Endodermal cell (in vitro differentiated cells): ENCODE results near the gene TMEM244. TPM values are rescaled to one million over a fixed set of nuclear protein-coding genes. Genes with fewer than 3 reads are reported as not detected.

Experiments used
- DNase-seq: peaks from one replicate; pipeline ENCODE4 v3.0.0-alpha.2; 2017
- H3K27ac ChIP-seq: 2 replicates; pipeline ENCODE4 v1.5.1; 2013; ENCODE audit warnings: mild to moderate bottlenecking, low read depth, low read length, moderate library complexity
- H3K27me3 ChIP-seq: 2 replicates; pipeline ENCODE4 v1.6.1; 2013; ENCODE audit warnings: mild to moderate bottlenecking, low read length, moderate library complexity; ENCODE audit not compliant: insufficient read depth, control insufficient read depth, poor library complexity, severe bottlenecking
- H3K36me3 ChIP-seq: 2 replicates; pipeline ENCODE4 v1.7.0; 2013; ENCODE audit warnings: mild to moderate bottlenecking, low read length, moderate library complexity; ENCODE audit not compliant: control insufficient read depth, insufficient read depth
- H3K4me1 ChIP-seq: one replicate; pipeline ENCODE4 v1.7.0; 2013; ENCODE audit warnings: low read length; ENCODE audit not compliant: control insufficient read depth, insufficient read depth
- H3K4me3 ChIP-seq: 2 replicates; pipeline ENCODE4 v1.5.1; 2013; ENCODE audit warnings: mild to moderate bottlenecking, low read length, moderate library complexity
- H3K9ac ChIP-seq: 2 replicates; pipeline ENCODE4 v1.6.1; 2013; ENCODE audit warnings: mild to moderate bottlenecking, low read length, moderate library complexity; ENCODE audit not compliant: poor library complexity, severe bottlenecking; ENCODE audit errors: extremely low read depth
- H3K9me3 ChIP-seq: 2 replicates; pipeline ENCODE4 v1.6.1; 2013; ENCODE audit warnings: mild to moderate bottlenecking, low read length, moderate library complexity; ENCODE audit not compliant: control insufficient read depth
- H3K27ac Mint-ChIP-seq: 2 replicates; pipeline ENCODE4 v1.8.0; 2020; ENCODE audit warnings: mixed read lengths
- H3K27me3 Mint-ChIP-seq: 2 replicates; pipeline ENCODE4 v1.8.0; 2021; ENCODE audit warnings: mild to moderate bottlenecking, mixed read lengths; ENCODE audit not compliant: insufficient read depth
- H3K36me3 Mint-ChIP-seq: 2 replicates; pipeline ENCODE4 v1.8.0; 2020; ENCODE audit warnings: low read depth, mixed read lengths
- H3K4me1 Mint-ChIP-seq: 2 replicates; pipeline ENCODE4 v1.8.0; 2020; ENCODE audit warnings: mixed read lengths
- H3K4me3 Mint-ChIP-seq: 2 replicates; pipeline ENCODE4 v1.8.0; 2020; ENCODE audit warnings: mild to moderate bottlenecking, moderate library complexity, mixed read lengths
- H3K9me3 Mint-ChIP-seq: 2 replicates; pipeline ENCODE4 v1.8.0; 2020; ENCODE audit warnings: mild to moderate bottlenecking, mixed read lengths
- WGBS, 2 experiments: methylation state at CpG; one replicate each; pipeline versions ENCODE4 v1.1.5 to v1.1.7; 2013; ENCODE audit warnings: missing lambda C conversion rate in 2 of 2, mixed read lengths in 1 of 2; ENCODE audit not compliant: insufficient coverage in 1 of 2, insufficient read length in 1 of 2; 5-methylcytosine and 5-hydroxymethylcytosine counted together
- total RNA-seq, 2 donors: library from RNA; stranded (reverse); fragmentation: NEBNext Ultra II Directional in 1 of 2; extraction: Animal tissue kit (Norgen Biotek cat#: 25700) in 1 of 2; gene quantifications; 2 replicates in 1 of 2; 3 replicates in 1 of 2; pipeline ENCODE4 v1.2.1, GENCODE V29; 2021
- TF ChIP-seq, protein P1 (sequence below): fragments of 200-600 bp; sonication (generic); conservative IDR thresholded peaks from 2 replicates; pipeline ENCODE4 v1.5.0; 2021; ENCODE audit warnings: antibody characterized with exemption, mild to moderate bottlenecking

The TMEM244 gene
- total RNA-seq, 2 donors from 2014 or later, result not detected

DNA sequence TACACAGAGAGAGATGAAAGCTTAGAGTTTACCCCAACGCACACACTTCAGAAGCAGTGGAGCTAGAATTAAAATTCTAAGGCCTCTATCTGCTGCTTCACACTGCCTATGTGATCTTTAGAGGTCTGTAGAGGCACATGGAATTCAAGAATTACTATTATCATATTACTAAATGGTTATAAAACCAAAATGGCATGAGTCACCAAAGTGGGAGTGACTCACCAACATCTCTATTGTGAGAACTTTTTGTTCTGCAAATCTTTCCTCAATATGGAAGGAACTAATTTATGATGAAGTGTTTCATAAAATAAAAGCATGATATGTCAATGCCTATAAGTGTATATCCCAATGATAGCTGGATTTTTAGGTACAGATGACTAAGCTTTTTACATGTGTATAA, 28.5 kb upstream of the TMEM244 start:
- H3K27ac ChIP-seq, result no peak overlapping the region
- Mint-ChIP-seq H3K27me3 (no peaks in the 10 kb centered on the region), H3K36me3 (no peaks in the 10 kb centered on the region), H3K4me3 (no peak overlapping the region), H3K4me1 (no peaks in the 10 kb centered on the region), H3K27ac (no peak overlapping the region), H3K9me3 (no peaks in the 10 kb centered on the region)
- H3K4me3 ChIP-seq, result no peak overlapping the region
- TF ChIP-seq, protein P1, sequence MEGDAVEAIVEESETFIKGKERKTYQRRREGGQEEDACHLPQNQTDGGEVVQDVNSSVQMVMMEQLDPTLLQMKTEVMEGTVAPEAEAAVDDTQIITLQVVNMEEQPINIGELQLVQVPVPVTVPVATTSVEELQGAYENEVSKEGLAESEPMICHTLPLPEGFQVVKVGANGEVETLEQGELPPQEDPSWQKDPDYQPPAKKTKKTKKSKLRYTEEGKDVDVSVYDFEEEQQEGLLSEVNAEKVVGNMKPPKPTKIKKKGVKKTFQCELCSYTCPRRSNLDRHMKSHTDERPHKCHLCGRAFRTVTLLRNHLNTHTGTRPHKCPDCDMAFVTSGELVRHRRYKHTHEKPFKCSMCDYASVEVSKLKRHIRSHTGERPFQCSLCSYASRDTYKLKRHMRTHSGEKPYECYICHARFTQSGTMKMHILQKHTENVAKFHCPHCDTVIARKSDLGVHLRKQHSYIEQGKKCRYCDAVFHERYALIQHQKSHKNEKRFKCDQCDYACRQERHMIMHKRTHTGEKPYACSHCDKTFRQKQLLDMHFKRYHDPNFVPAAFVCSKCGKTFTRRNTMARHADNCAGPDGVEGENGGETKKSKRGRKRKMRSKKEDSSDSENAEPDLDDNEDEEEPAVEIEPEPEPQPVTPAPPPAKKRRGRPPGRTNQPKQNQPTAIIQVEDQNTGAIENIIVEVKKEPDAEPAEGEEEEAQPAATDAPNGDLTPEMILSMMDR, result no peak
- no peaks in the 10 kb centered on the region for H3K27me3 ChIP-seq
- no peak for DNase-seq
- no peaks in the 10 kb centered on the region for H3K4me1 ChIP-seq
- no peaks in the 10 kb centered on the region for H3K9me3 ChIP-seq
- no peak overlapping the region for H3K9ac ChIP-seq
- 100% methylated on average over 1 of the region's 1 CpG; no CpG with 5 or more reads in 1 of the 2 experiments for WGBS, 2 experiments
- no peaks in the 10 kb centered on the region for H3K36me3 ChIP-seq

DNA sequence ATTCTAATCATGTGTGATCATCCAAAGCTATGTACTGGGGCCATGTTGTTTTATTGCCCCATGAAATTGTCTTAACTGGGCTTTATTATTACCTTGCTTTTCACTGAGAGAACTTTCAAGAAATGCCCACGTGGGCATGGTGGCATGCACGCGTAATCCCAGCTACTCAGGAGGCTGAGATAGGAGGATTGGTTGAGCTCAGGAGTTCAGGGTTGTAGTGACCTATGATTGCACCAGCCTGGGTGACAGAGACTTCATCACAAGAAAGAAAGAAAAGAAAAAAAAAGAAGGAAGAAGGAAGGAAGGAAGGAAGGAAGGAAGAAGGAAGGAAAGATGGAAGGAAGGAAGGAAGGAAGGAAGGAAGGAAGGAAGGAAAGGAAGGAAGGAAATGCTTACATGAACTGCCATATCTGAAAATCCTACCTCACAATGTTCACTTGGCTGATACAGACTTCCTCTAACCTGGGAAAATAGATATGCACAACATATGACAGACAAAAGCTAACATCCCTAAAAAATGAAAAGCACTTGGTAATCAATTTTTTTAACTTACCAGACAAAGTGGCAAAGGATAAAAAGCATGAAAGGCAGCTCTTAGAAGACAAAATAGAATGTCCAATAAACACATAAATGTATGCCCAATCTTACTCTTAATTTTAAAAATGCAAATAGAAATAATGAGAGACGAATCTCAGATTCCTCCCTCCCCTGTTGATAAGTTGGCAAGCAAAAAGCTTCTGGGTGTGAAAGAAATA, 25.5 kb upstream of the TMEM244 start:
- Histone ChIP-seq H3K27me3 (no peaks in the 10 kb centered on the region), H3K4me1 (no peaks in the 10 kb centered on the region), H3K27ac (no peak overlapping the region), H3K36me3 (no peaks in the 10 kb centered on the region), H3K9ac (no peak overlapping the region), H3K9me3 (no peaks in the 10 kb centered on the region), H3K4me3 (no peak overlapping the region)
- Mint-ChIP-seq H3K9me3 (peaks cover 3% of the 10 kb centered on the region), H3K4me3 (no peak overlapping the region), H3K27me3 (no peaks in the 10 kb centered on the region), H3K27ac (no peak overlapping the region), H3K4me1 (no peaks in the 10 kb centered on the region), H3K36me3 (no peaks in the 10 kb centered on the region)
- WGBS, 2 experiments, result 86 to 91% methylated on average over 4 of the region's 4 CpGs
- TF ChIP-seq, protein P1, result no peak
- DNase-seq, result no peak

DNA sequence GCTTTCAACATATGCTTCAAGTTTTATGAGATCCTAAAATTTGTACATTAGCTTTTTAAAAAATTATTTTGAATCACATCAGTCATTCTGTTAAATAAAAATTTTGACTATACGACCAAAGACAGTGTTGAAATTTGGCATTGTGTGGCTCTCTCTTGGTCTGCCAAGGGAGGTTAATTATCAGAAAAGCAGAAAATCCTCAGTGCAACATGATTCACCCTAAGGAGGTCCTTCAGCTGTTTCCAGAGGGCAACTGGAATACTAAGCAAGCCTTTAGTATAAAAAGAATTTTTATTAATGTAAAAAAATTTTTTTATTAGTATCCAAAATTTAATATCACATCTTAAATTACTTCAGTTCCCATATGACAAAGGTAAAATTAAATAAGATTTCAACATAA, 23.1 kb upstream of the TMEM244 start:
- TF ChIP-seq, protein P1, result no peak
- H3K9me3 Mint-ChIP-seq, result peaks cover 8% of the 10 kb centered on the region
- 80 to 100% methylated on average over 1 of the region's 1 CpG for WGBS, 2 experiments
- no peak overlapping the region for H3K4me3 ChIP-seq
- H3K4me1 Mint-ChIP-seq, result no peaks in the 10 kb centered on the region
- no peaks in the 10 kb centered on the region for H3K27me3 Mint-ChIP-seq
- H3K36me3 Mint-ChIP-seq, result no peaks in the 10 kb centered on the region
- H3K4me3 Mint-ChIP-seq, result no peak overlapping the region
- no peaks in the 10 kb centered on the region for H3K9me3 ChIP-seq
- DNase-seq, result no peak
- no peak overlapping the region for H3K27ac ChIP-seq
- H3K36me3 ChIP-seq, result no peaks in the 10 kb centered on the region
- no peak overlapping the region for H3K9ac ChIP-seq
- no peak overlapping the region for H3K27ac Mint-ChIP-seq
- H3K27me3 ChIP-seq, result no peaks in the 10 kb centered on the region
- no peaks in the 10 kb centered on the region for H3K4me1 ChIP-seq
